GM12892 (cell line): ENCODE measurements around the gene HSP90AA1. TPM values are rescaled to one million over a fixed set of nuclear protein-coding genes. Genes with fewer than 3 reads are reported as not detected.
A peak's percentile ranks its signal among the peaks of the same experiment; 100 is the strongest.
"Not testable (repeated sequence)": the region's sequence is repeated elsewhere in the genome, so short reads cannot be mapped to it uniquely, and the experiment has no call there.

ENCODE experiments used
- DNase-seq: peaks from one replicate; pipeline ENCODE4 v3.0.0; 2011; ENCODE audit not compliant: insufficient read length
- FAIRE-seq: peaks from 2 replicates; lab custom pipeline; 2011; peaks lifted over from hg19 to GRCh38; lab: Jason Lieb, UNC
- POLR2A ChIP-seq: IDR thresholded peaks from 2 replicates; pipeline ENCODE4 v1.6.1; 2011; ENCODE audit warnings: low read depth, low read length, control low read depth
- POLR2AphosphoS5 ChIP-seq: IDR thresholded peaks from 2 replicates; pipeline ENCODE4 v1.6.1; 2011; ENCODE audit warnings: low read depth, low read length, control low read depth
- TAF1 ChIP-seq: IDR thresholded peaks from 2 replicates; pipeline ENCODE4 v1.6.1; 2011; ENCODE audit warnings: low read depth, mild to moderate bottlenecking, control low read depth, low read length, borderline replicate concordance
- polyA plus RNA-seq: library from polyadenylated mRNA; unstranded; fragments of >200 nt; gene quantifications from one replicate; pipeline ENCODE4 v1.2.1, GENCODE V29; 2012; ENCODE audit warnings: missing spikeins, inconsistent platforms; ENCODE audit not compliant: missing spikeins

Gene HSP90AA1
- 842 TPM for polyA plus RNA-seq

DNA sequence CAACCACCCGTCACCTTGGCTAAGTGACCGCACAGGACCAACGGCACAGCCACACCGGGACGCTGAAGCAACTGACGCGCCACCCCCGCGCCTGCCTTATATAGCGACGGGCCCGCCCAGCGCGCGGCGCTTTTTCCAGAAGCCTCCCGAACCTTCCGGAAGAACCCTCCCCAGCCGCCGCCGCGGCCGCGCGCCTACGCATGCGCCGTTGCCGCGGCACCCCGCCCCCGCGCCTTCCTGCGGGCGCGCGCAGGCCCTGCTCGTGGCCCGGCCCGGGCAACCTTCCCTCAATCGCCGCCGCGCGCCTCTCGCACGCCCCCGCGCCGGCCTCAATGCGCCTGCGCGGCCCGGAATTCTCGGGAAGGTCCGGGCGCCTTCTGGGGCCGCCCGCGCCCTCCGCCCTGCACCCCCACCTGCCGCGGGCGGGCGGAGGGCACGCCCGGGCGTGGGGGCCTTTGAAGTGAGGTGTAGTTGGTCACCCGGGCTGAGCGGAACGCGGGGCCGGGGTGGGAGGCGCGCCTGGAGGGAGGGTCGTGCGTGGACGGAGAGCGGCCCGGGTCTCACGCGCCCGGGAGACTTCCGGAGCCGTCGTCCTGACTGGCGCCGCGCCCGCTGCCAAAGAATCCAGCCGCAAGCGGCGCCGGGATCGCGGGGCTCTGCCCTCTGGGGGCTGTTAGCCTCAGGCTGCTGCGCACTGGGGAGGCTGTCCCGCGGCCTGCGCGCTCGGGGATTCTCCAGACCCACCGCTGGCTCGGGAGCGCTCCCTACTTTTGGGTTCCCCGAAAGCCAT lies at the start of gene HSP90AA1:
Gene HSP90AA1, minus strand, starts transcription at position 73 of the 790 bp plus-strand sequence. CDS start 666 bp downstream, outside the sequence.
- peak; percentile 87 for DNase-seq
- TF ChIP-seq POLR2AphosphoS5 (peak; percentile 99), TAF1 (peak; percentile 82), POLR2A (peak; percentile 99)
- peak; percentile 86 for FAIRE-seq

DNA sequence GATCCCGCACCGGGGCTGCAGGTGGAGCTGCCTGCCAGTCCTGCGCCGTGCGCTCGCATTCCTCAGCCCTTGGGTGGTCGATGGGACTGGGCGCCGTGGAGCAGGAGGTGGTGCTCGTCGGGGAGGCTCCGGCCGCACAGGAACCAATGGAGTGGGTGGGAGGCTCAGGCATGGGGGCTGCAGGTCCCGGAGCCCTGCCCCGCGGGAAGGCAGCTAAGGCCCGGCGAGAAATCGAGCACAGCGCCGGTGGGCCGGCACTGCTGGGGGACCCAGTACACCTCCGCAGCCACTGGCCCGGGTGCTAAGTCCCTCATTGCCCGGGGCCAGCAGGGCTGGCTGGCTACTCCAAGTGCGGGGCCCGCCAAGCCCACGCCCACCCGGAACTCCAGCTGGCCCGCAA lies 48.6 kb upstream of the HSP90AA1 start:
- DNase-seq, FAIRE-seq: not testable (repeated sequence)

DNA sequence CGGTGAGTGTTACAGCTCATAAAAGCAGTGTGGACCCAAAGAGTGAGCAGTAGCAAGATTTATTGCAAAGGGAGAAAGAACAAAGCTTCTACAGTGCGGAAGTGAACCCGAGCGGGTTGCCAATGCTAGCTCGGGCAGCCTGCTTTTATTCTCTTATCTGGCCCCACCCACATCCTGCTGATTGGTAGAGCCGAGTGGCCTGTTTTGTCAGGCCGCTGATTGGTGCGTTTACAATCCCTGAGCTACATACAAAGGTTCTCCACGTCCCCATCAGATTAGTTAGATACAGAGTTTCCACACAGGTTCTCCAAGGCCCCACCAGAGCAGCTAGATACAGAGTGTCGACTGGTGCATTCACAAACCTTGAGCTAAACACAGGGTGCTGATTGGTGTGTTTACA lies 47.9 kb upstream of the HSP90AA1 start:
- not testable (repeated sequence) for DNase-seq, FAIRE-seq

DNA sequence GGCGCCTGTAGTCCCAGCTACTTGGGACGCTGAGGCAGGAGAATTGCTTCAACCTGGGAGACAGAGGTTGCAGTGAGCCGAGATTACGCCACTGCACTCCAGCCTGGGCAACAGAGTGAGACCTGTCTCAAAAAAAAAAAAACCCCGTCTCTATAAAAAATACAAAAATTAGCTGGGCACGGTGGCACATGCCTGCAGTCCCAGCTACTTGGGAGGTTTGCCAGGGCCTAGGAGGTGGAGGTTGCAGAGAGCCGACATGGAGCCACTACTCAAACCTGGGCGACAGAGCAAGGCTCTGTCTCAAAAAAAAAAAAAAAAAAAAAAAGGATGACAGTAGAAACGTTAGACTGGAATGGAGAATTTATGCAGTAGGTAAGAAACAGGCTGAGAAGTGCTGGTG lies 47.2 kb upstream of the HSP90AA1 start:
- FAIRE-seq, DNase-seq: not testable (repeated sequence)

DNA sequence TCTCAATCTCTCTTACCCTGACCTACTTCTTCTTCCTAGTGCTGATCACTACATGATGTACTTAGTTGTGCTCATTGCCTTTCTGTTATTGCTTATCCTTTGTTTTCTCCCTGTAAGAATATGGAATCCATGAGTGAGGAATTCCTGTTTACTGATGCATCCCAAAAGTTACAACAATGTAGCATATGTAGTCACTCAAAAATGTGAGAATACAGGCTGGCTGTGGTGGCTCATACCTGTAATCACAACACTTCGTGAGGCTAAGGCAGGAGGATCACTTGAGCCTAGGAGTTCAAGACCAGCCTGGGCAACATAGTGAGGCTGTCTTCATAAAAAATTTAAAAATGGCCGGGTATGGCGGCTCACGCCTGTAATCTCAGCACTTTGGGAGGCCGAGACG lies 44.9 kb upstream of the HSP90AA1 start:
- no peak for TF ChIP-seq TAF1
- no peak for TF ChIP-seq POLR2AphosphoS5
- TF ChIP-seq POLR2A = no peak
- no peak for FAIRE-seq
- no peak for DNase-seq

DNA sequence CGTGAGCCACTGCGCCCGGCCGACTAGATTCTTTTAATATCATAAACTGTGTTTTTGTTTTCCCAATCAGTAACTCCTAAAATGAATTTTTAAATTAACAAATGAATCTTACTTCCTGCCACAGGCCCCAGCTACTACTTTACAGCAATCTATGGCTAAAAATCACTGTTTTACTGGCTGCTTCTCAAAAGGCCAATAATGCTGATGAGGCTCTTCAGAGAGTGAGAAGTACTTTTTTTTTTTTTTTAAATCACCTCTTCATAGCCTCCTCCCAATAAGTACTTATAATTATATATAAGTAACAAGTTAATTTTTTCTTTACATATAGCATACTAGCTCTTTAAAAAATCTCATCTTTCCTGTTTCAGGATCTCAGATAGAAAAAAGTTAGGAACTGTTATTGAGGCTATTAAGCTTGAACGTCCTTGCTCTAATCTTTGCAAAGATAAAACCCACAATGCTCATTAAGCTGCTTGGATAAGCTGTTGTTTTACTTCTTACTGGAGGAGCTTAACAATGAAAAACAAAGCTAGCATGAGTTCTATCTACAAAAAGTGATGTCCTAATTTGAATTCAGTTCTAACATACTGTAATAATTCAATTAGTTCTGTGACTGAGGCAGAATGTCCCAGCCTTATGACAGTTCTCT lies 40.1 kb upstream of the HSP90AA1 start:
- TF ChIP-seq POLR2A (no peak), POLR2AphosphoS5 (no peak), TAF1 (no peak)
- FAIRE-seq = no peak
- DNase-seq = no peak

DNA sequence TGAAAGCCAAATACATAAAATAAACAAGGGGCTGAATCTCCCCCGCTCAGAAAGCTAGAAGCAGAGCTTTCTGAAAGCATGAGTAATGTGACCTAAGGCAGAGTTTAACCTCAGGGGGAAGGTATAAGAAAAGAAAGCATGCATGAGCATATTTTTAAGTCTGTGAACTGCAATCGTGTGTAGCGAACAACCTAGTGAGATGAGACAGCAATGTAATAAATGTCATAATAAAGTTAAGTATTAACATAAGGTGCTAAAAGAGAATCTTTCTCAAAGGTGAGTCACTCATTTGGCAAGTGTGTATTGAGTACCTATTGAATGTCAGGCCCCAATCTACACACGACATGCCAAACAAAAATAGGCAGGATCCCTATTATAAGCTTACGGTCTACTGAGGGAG lies 38.7 kb upstream of the HSP90AA1 start:
- DNase-seq = no peak
- FAIRE-seq = no peak
- TF ChIP-seq TAF1 (no peak), POLR2AphosphoS5 (no peak), POLR2A (no peak)

DNA sequence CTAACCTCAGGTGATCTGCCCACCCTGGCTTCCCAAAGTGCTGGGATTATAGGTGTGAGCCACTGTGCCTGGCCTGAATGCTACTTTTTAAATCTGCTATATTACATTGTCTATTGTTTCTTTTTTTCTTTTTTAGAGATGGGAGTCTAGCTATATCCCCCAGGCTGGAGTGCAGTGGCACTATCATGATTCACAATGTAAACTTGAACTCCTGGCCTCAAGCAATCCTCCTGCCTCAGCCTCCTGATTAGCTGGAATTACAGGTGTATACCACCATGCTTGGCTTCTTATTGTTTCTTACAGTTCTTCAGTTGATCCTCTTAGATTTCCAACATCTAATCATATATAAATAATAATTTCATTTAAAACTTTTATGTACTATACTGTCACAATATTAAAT lies 37.6 kb upstream of the HSP90AA1 start:
- FAIRE-seq = no peak
- TF ChIP-seq POLR2AphosphoS5 (no peak), TAF1 (no peak), POLR2A (no peak)
- no peak for DNase-seq

DNA sequence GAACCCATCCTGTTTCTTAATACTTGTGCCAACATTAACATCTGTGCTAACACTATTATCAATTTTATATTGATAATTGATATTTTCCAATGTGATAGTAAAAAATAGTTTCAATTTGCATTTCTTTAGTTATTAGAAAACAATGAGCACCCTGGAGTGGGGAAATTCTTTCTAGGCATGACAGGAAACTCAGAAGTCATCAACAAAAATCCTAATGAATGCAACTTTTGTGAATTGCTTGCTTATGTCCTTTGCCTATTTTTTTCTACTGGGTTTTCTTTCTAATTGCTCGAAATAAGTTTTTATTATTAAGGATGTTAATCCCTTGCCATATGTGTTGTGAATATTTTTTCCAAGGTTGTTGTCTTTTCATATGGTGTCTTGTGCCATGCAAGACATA lies 34.7 kb upstream of the HSP90AA1 start:
- DNase-seq (no peak), FAIRE-seq (no peak)
- TF ChIP-seq POLR2AphosphoS5 (no peak), POLR2A (no peak), TAF1 (no peak)

DNA sequence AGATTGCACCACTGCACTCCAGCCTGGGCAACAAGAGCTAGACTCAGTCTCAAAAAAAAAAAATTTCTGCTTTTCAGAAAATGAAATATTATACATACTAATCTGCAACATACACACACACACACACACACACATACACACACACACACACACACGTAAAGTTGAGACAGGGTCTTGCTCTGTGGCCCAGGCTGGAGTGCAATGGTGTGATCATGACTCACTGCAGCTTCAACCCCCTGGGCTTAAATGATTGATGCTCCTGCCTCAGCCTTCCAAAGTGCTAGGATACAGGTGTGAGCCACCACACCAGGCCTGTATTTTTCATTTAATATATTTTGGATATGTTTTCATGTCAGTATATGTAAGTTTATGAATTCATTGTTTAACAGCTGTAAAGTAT lies 34.0 kb upstream of the HSP90AA1 start:
- TF ChIP-seq POLR2A (no peak), POLR2AphosphoS5 (no peak), TAF1 (no peak)
- DNase-seq = no peak
- FAIRE-seq = no peak

DNA sequence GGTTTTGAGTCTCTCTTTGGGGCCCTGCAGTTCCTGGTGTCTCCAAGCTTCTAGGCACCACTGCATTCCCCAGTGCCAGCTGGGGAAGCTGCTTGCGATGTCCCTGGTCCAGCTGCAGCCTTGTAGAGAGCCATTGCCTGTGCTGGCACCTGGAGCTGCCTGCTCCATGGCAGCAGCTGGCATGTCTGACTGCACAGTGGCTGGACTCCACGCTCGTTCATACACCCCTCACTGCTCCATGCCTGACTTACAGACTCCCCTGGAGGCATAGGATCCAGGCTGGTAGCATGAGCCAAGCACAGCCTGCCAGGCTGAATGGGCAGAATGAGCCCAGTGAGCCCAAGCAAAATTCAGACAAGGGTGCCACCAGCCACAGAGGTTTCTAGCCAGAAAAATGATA lies 31.0 kb upstream of the HSP90AA1 start:
- DNase-seq = no peak
- FAIRE-seq = no peak
- TF ChIP-seq POLR2A (no peak), TAF1 (no peak), POLR2AphosphoS5 (no peak)

DNA sequence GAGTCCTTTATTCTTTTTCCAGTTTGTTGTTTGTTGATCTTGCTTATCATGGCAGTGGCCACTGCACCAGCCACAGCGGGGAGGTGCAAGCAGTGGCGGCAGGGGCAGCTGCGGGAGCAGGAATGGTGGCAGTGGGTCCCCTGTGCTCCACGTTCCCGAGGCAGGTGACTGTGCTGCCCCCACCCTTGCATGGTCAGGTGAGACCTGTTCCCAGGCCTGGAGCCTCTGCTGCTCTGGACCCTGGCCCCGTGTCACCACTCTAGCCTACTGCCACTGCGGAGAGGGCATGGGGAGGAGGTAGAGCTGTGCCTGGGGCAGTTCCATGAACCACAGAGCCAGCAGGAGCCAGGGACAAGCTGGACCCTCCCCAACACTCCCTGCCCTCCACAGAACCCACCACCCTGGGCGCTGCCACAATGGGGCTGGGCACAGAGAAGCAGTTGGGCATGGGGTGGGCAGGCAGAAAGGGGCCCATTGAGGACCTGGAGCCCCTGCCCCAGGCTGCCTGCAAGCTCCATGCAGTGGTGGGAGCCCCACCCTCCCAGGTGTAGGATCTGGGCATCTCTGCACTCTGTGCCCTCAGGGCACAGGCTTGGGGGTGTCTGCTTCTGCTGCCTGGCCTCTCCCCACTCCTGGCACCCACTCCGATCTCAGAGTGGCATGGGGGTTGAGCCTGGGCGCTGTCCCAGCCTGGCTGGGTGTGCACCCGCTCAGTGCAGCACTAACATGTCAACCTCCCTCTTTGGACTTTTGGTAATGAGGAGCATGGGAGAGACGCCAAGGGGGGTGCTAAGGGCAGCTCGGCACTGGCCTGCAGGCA lies 29.7 kb upstream of the HSP90AA1 start:
- TF ChIP-seq TAF1 = no peak
- no peak for TF ChIP-seq POLR2A
- TF ChIP-seq POLR2AphosphoS5 = no peak
- FAIRE-seq = no peak
- DNase-seq = no peak
